NCI-H146 treated with DMSO at 0.1 percent for 48 hours (cell line): ENCODE results near the gene SPATA17.
"Not testable (repeated sequence)": the region's sequence is repeated elsewhere in the genome, so short reads cannot be mapped to it uniquely, and the experiment has no call there.

ENCODE experiments used
- DNase-seq: peaks from one replicate; lab custom pipeline; 2025; ENCODE audit not compliant: unreplicated experiment; lab: John Stamatoyannopoulos, UW

SPATA17 gene

DNA sequence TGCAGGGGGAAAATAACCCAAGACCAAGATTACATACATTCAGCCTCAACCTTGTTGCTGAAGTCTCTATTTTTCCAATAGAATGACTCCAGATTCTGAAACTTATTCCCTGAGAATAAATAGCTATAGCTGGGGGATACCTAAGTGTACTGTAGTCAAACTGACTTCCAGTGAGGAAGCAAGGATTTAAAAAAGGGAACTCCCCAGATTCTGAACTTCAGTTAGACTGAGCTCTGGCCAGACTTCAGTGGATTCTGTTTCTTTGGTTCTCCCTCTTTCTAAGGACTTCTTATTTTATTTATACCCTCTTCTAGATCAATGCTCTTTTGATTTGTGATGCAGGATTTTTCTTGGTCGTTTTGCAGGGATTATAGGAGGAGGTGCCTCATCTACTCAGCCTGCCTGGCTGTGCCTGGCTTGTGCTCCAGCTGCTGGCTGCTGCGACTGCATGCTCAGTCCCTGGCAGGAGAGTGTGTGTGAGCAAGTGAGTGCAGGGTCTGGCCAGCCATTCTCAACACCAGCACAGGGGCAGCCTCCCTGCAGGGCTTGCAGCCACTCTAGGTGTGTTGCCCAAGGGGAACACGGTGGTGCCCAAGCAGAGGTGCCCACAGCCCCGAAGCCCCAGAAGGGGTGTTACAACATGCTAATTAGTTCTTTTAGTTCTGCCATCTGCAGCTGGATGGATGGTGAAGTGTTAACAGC, 43.0 kb downstream of the SPATA17 start:
- no peak for DNase-seq

DNA sequence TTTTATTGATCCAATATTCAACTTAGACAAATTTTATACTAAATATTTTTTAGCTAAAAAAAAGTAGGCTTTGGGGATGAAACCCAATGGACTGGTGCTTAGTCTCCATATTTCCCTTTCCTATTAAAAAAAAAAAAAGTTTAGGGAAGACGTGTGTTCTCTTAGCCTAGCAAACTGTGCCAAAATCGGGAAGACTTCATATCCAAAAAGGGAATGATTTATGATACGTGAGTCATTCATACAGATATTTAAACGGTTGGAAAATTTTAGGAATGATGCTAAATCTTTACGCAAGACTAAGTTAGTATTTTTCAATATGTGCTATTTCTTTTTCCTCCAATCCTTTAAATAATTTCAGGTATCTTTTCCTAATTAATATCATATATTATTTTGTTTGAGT, 50.7 kb downstream of the SPATA17 start:
- no peak for DNase-seq

DNA sequence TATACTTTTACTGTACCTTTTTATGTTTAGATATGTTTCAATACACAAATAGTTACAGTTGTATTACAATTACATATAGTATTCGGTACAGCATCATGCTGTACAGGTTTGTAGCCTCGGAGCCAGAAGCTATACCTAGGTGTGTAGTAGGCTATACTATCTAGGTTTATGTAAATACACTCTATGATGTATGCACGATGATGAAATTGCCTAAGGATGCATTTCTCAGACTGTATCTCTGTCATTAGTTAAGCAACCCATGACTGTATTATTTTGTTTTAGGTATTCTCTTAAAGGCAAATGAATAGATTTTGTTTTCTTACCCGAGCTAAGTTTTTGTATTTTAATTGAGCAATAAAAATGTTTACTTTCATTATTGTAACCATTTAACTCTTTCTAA, 56.4 kb downstream of the SPATA17 start:
- DNase-seq = no peak

DNA sequence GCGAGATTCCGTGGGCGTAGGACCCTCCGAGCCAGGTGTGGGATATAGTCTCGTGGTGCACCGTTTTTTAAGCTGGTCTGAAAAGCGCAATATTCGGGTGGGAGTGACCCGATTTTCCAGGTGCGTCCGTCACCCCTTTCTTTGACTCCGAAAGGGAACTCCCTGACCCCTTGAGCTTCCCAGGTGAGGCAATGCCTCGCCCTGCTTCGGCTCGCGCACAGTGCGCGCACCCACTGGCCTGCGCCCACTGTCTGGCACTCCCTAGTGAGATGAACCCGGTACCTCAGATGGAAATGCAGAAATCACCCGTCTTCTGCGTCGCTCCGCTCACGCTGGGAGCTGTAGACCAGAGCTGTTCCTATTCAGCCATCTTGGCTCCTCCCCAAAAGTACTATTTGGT, 65.0 kb downstream of the SPATA17 start:
- not testable (repeated sequence) for DNase-seq

DNA sequence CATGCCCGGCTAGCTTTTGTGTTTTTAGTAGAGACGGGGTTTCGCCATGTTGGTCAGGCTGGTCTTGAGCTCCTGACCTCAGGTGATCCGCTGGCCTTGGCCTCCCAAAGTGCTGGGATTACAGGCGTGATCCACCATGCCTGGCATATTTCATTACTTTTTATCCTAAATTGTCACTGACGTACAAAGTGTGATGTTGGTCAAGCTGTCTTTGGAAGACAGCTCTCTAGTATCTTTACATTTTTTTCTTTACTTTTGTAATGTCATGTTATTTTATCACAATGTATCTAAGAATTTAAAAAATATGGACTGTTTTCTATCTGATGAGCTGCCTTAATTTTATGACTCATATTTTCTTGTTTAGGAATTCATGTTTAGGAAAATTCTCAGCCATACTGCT, 72.2 kb downstream of the SPATA17 start:
- no peak for DNase-seq

DNA sequence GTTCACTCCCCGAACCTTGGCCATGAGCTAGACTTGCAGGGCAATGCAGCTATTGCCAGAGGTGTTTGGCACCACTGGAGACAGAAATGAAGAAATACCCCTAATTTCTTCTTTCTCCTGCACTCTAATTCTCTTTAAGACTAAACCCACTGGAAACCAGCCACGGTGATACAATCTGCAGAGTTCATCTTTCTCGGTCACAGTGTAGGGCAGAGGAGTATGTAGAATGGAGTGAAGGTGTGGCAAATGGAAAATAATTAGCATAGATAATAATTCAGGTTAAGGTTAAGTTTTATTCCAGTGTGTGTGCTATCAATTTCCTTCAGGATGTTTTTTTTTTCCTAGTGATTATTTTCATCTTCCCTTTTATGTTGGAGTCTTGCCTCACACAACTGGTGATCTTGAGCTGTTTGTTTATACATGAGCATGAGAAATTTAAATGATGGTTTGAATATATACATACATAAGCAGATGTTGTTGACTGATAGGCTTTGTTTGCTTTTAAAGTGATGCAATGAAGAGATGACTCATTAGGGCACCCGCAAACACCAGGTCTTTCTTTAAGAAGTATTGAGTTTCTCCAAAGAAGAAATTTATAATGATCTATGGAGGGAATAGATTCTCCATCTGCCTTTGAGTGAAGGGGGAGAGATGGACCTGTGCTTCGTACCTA, 81.9 kb downstream of the SPATA17 start:
- DNase-seq = no peak

DNA sequence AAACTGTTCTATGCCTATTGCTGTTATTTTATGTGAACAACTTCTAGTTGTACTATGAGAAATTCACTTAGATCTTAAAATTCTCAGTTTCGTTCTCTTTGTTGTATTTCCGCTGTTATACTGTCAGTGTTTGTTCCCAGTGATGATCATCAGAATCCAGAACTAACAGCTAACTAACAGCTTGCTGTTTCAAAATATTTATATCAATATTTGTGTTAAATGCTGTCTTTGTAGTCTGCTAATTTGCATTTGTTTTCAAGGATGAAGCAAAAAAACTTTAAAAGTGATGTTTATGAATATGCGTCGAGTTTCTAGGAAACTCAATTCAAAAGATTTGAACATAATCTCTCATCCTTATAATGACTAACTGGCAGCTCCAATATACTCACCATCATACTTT, 84.5 kb downstream of the SPATA17 start:
- DNase-seq = no peak

DNA sequence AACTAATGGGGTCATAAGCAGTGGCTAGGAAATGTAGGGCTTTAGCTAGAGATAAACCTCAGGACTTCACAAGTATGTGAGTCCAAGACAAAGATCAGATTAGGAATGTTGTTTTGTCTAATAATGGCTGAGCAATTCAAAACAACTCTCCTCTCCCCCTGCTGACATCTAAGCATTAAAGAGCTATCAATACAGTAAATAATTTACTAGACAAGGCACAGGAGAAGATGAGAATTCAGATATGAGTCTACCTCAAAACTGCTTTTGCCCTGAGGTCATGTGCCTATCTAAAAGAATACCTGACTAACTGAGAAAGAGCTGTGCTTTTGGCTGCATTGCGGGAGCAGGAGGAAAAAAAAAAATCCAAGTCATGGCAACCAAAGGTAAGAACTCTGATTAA, 86.8 kb downstream of the SPATA17 start:
- no peak for DNase-seq

DNA sequence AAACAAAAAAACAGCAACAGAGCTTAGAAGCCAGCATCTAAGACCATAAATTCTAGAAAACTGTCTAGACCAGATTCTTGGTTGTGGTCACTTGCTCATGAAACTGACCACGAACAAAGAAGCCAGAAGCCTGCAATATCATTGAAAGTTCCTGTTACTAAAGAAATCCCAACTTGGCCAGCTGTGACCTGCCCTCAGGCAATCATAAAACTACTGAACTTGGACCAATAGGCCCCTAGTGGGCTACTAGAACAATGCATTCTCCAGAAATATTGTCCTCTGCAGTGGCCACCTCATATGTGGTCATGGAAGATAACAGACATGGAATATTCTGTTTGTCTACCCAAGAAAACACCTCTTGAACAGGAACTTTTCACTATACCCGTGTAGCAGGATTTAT, 87.7 kb downstream of the SPATA17 start:
- DNase-seq = no peak

DNA sequence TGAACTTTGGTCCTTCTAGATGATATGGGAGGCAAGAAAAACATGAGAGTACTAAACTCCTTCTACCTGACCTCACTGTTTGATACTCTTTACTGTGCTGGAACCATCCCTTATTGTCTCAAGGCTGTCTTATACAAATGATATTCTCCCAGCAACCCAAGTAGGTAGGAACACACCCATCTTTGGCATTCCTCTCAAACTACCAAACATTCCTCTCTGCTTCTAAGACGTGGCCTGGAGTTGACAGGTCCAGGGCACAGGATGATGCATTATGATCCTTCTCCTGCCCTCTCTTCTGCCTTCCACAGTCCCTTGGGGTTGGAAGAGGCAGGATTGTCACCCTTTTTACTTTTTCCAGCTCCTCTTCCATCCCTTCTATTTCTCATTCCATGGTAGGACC, 90.5 kb downstream of the SPATA17 start:
- no peak for DNase-seq

DNA sequence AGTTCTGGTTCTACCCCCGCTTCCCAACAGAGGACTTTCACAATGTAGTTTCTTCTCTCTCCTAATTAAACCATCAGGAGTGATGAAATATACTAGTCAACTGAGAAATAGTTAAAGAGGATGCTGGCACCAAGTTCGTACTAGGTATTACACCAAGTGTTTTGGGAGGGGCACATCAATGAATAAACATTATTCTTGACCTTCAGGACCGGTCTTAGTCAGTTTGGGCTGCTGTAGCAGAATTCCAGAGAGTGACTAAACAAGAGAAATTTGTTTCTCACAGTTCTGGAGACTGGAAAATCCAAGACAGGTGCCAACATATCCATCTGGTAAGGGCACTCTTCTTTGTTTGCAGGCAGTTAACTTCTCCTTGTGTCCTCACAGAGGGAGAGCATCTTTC, 103.8 kb downstream of the SPATA17 start:
- DNase-seq = no peak

DNA sequence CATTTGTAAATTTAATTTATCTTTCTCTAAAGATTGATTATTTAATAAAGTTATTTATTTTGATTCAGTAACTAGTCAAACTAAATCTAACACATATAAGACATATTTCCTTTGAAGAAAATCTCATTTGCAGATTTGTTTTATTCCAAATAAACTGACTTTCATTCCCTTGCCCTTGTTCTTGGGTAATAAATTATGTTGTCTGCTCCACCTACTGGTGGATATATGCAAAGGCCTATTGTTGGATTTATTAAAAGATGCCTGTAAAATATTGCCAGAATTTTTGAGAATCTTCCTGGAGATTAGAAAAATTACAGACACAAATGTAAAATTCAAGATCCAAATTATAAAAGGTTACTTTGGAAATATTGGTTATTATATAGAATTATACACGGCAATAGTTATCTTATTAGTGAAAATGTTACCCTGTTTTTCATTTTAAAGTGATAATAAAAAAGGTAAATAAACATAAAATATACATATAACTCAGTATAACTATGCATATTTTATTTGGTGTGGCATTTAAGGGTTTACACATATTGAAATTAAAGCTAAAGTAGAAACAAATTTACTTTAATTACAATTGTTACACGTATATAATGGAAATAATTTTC, 116.1 kb downstream of the SPATA17 start:
- DNase-seq = peak; percentile 63

DNA sequence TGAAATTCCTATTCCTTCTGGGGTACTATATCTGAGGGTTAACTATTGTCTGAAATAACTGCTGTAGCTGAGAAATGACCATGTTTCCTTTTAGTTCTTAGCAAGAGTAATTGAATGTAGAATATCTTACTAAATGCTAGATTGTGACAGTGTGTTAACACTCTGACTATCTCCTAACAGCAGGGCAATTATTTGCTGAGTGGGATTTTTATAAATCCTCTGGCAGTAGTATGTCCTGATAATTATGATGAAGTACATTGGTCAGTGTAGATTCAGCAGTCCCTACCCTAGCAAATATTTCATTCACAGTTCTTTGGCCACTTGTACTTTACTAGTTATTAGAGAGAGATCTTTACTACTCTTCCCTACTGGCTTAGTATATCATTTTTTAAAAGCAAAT, 138.6 kb downstream of the SPATA17 start:
- no peak for DNase-seq

DNA sequence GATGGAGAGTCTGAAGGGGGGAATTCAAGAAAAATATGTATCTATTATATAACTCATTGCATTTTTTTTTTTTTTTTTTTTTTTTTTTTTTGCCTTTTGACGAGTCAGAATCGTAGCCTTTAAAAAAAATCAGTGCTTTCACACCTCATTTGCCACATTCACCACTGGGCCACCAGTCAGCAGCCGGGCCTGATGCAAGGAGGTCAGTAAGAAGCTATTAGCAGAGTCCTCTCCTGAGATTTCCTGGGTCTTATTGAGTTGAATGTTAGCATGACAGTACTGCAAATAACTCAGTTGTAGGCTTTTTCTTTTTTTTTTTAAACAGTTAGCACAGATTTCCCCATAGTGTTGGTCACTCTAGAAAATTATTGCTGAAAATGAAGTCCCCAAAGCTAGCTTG, 139.8 kb downstream of the SPATA17 start:
- no peak for DNase-seq

DNA sequence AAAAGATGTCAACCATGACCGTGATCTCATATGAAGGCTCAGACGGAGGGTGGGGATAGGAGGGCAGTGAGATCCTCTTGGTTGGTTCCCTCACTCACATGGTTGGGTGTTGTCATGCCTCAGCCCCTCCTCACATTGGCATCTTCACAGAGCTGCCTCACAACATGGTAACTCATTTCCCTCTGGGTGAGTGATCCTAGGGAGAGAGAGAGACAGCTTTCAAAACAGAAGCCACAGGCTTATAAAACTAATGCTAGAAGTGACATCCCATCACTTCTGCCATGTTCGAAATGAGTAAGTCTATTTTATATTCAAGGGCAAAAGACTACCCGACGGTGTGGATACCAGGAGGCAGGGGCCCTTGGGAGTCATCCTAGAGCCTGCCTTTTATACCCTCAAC, 145.5 kb downstream of the SPATA17 start:
- DNase-seq = no peak

DNA sequence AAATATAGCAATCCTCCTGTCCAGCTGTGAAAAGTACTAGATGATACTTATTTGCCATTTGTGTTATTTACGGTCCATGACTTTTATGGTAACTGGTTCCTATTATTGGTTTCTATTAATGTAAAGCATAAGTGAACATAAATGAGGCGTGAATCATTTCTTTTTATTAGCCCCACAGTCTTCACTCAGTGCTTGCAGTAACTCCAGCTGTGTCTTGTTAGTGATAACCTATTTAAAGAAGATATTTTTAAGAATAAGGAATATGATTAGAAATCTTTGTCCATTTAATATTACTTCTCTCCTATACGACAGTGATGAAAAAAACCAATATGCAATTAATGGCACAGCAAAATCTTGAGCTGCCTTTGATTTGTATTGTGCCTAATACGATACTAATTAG, 149.9 kb downstream of the SPATA17 start:
- peak; percentile 47 for DNase-seq

DNA sequence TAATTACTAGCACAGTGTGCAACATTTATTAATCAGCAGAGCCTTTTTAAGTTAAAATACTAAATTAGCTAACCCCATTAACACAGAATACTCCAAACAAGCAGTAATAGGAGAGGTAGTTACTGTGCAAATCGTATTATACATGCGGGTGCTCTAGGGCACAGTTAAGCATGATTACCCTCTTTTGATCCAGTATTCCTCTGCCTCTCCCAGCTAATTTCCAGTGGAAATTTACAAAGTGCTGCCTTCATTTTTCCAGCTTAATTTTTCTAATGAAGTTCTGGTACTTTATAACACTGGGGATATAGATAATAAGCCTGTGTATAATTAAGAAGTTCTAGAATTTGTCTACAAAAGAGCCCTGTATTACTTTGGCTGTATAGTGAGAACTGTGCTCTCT, 159.9 kb downstream of the SPATA17 start:
- no peak for DNase-seq

DNA sequence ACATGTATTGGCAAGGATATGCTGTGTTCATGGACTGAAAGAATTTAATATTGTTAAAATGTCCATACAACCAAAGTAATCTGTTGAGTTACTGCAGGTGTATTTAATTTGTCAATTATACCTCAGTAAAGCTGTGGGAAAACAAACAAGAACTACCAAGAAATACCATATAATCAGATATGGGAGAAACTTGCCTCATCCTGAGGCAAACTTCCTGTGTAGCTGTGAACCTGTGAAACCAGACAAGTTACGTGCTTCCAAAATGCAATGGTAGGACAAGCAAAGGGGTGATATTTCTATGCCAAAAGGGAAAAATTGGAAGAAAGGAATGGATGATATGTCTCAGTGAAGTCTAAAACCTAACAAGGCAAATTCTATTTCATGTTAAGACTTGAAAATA, 174.6 kb downstream of the SPATA17 start:
- no peak for DNase-seq

DNA sequence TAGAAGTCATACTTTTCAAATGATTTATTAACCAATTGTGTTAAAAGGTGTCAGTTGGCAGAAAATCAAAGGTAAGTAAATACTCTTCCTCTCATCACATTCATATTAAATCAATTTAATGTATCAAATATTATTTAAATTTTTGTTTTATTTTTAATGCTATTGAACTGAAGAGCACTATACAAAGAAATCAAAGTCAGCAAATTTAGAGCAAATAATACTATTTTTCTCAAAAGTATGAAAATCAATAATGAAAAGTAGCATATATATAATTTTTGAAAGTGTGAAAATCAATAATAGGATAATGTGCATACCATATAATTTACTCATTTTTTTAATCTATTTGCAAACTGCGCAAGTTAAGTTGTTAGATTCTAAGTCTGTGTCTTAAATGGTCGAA, 181.0 kb downstream of the SPATA17 start:
- DNase-seq = no peak

DNA sequence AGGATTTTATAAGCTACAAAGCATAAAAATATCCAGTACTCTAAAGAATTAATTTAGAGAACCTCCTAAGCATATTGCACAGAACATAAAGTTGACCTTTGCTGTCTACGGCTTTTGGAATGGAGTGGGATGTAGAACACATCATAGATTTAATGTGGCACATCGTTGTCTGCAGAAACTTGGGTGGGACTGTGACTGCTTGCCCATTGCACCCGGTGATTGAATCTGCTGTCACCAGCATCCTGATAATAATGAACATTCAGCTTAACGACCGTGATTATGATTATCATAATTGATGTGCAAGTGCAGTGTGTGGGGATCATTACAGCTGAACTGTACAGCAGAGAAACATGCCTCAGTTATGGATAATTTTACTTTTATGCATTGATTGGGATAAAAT, 181.9 kb downstream of the SPATA17 start:
- DNase-seq = no peak

DNA sequence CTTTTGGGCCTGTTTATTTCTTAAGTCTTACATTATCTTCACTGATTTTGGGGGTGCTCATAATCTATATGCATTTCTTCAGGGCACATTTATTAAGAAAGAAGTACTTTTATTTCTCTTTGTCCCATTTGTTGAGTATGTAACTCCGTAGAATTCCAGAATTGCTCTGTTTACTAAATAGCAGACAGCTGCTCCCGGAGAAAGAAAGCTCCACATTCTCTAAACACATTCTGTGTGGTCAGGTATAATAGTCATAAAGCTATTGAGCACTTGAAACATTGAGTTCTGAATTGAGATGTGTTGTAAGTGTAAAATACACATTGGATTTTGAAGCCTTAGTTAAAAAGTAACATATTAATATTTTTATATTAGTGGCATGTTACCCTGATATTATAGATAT, 206.5 kb downstream of the SPATA17 start:
- DNase-seq = no peak

DNA sequence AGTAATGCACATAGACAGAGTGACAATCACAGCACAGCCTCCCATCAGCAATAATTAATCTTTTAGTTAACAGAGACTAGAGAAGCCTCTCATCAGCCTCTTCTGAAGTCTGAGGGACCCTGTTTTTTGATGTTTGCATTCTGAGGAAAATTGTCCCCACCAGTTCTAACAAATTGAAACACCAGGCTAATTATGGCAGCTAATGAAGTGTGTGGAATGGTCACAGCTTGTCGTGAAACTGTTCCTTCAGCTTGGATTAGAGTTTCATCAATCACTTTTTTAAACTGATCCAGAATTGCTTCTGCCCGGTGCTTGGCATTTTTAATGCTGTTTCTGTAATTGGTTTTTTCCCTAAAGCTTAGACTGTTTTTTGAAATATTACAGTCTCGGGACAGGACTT, 208.0 kb downstream of the SPATA17 start:
- no peak for DNase-seq

DNA sequence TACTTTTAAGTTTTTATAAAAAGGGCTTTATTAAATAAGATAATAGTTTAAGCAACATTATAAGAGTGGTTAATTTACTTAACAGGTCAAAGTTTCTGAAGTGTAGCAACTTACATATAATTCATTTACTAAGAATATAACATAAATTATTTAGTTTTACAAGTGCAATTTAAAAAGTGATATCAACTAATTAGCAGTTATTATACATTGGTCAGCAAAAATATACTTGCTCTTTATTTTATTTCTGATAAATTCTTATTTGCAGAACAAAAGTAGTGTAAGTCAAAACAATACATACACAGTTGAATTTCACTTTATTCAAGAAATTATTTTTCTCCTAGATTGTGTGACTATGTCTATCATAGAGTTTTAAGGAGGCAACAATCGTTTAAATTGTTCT, 215.6 kb downstream of the SPATA17 start:
- no peak for DNase-seq
